Activated CD4-positive, alpha-beta T cell treated with anti-CD3 and anti-CD28 coated beads for 24 hours (primary cell): ENCODE measurements around the gene MACO1.

Experiments used
- DNase-seq, 2 donors: peaks; one replicate each; pipeline ENCODE4 v3.0.0-alpha.2; 2020; ENCODE audit warnings: low read depth in 2 of 2

MACO1 gene

GRCh38 chr1:25543425-25544242 is 112.9 kb downstream of the MACO1 start, which contains the start of gene LDLRAP1:
Gene LDLRAP1, plus strand, starts transcription at chr1:25543606. Its CDS starts 93 bp downstream, at chr1:25543699.
- peak; percentile 44 to 48 for DNase-seq

- no peak for DNase-seq
Observed at GRCh38 chr1:25544243-25544764, 113.6 kb downstream of the MACO1 start.

GRCh38 chr1:25544819-25545218 is 114.1 kb downstream of the MACO1 start:
- no peak for DNase-seq

- no peak for DNase-seq
Observed at GRCh38 chr1:25545767-25546166, 115.1 kb downstream of the MACO1 start.

GRCh38 chr1:25546193-25546592 is 115.5 kb downstream of the MACO1 start:
- DNase-seq: no peak

- DNase-seq: no peak
Observed at GRCh38 chr1:25548601-25549000, 117.9 kb downstream of the MACO1 start.

- peak; percentile 56 to 82 for DNase-seq
Observed at GRCh38 chr1:25549273-25550154, 118.8 kb downstream of the MACO1 start.
